HEK293 (cell line): Measurements from ENCODE around the gene CEBPG.

Experiments used
- CTCF ChIP-seq: fragments of 450-650 bp; formaldehyde crosslinking; IDR thresholded peaks from 2 replicates; pipeline ENCODE4 v1.5.1; 2016; ENCODE audit warnings: missing biosample characterization, missing genetic modification characterization
- ZNF324 ChIP-seq: fragments of 450-650 bp; formaldehyde crosslinking; IDR thresholded peaks from 2 replicates; pipeline ENCODE4 v1.5.1; 2016; ENCODE audit warnings: missing biosample characterization, missing genetic modification characterization
- ZNF548 ChIP-seq: fragments of 450-650 bp; formaldehyde crosslinking; IDR thresholded peaks from 2 replicates; pipeline ENCODE4 v1.5.1; 2016; ENCODE audit warnings: missing biosample characterization, missing genetic modification characterization
- TF ChIP-seq, protein P1 (sequence below): fragments of 450-650 bp; formaldehyde crosslinking; IDR thresholded peaks from 2 replicates; pipeline ENCODE4; 2016; ENCODE audit warnings: missing biosample characterization, missing genetic modification characterization
- TF ChIP-seq, protein P2 (sequence below): fragments of 450-650 bp; formaldehyde crosslinking; IDR thresholded peaks from 2 replicates; pipeline ENCODE4 v1.5.1; 2017; ENCODE audit warnings: missing biosample characterization, missing genetic modification characterization

DNA sequence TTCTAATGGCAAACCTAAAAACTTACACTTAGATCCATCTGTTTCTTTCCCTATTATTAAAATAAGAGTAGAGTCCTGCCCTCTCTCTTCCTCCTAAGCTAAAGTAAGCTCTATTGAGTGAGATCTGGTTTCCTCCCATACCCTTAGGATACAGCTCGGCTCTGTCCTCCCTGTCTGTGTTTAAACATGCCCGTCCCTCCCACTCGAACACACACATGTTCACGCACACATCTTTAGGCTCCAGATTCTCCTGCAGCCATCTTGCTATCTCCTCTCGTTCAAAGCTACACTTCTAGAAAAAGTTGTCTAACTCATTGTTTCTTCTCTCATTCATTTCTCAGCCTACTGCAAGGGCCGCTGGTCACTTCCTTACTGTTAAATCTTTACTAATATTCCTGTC, 15.1 kb upstream of the CEBPG start:
- TF ChIP-seq CTCF (tag by site-specific recombination) (no peak), ZNF324 (no peak), ZNF548 (tag by site-specific recombination) (no peak)
- TF ChIP-seq, protein P1, sequence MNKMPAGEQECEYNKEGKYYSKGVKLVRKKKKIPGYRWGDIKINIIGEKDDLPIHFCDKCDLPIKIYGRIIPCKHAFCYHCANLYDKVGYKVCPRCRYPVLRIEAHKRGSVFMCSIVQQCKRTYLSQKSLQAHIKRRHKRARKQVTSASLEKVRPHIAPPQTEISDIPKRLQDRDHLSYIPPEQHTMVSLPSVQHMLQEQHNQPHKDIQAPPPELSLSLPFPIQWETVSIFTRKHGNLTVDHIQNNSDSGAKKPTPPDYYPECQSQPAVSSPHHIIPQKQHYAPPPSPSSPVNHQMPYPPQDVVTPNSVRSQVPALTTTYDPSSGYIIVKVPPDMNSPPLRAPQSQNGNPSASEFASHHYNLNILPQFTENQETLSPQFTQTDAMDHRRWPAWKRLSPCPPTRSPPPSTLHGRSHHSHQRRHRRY (tag by site-specific recombination): no peak
- TF ChIP-seq, protein P2, sequence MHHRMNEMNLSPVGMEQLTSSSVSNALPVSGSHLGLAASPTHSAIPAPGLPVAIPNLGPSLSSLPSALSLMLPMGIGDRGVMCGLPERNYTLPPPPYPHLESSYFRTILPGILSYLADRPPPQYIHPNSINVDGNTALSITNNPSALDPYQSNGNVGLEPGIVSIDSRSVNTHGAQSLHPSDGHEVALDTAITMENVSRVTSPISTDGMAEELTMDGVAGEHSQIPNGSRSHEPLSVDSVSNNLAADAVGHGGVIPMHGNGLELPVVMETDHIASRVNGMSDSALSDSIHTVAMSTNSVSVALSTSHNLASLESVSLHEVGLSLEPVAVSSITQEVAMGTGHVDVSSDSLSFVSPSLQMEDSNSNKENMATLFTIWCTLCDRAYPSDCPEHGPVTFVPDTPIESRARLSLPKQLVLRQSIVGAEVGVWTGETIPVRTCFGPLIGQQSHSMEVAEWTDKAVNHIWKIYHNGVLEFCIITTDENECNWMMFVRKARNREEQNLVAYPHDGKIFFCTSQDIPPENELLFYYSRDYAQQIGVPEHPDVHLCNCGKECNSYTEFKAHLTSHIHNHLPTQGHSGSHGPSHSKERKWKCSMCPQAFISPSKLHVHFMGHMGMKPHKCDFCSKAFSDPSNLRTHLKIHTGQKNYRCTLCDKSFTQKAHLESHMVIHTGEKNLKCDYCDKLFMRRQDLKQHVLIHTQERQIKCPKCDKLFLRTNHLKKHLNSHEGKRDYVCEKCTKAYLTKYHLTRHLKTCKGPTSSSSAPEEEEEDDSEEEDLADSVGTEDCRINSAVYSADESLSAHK (tag by site-specific recombination): no peak
